ENCODE measurements around the gene PARP14. TPM values are rescaled to one million over a fixed set of nuclear protein-coding genes. Genes with fewer than 3 reads are reported as not detected.

PARP14 gene
- total and polyA plus RNA-seq, 10 of the 15 experiments (the other 5 are each of a cell fraction or from before 2014, with no cell fraction given): 21.6 to 189 (median 92.7) TPM

- Histone ChIP-seq H3K4me1 (ENCODE audit: control insufficient read depth, insufficient read depth, low read length) (peaks cover 18% of the 10 kb centered on the region), H3K4me3 (no peak overlapping the region), H3K27me3 (replicated peaks in 1 of 2; ENCODE audit: control insufficient read depth in 2 of 2, insufficient read depth in 2 of 2, low read length in 1 of 2) (no peaks in the 10 kb centered on the region), H3K27ac (ENCODE audit: control insufficient read depth, insufficient read depth) (no peak overlapping the region), H3K36me3 (ENCODE audit: control insufficient read depth in 2 of 2, insufficient read depth in 2 of 2, low read length in 1 of 2) (peaks cover 16 to 43% of the 10 kb centered on the region in 2 experiments), H4K20me1 (ENCODE audit: control insufficient read depth, insufficient read depth) (no peaks in the 10 kb centered on the region), H2AFZ (ENCODE audit: control insufficient read depth, low read depth, low read length) (no peak overlapping the region), H3K79me2 (ENCODE audit: control insufficient read depth, insufficient read depth, low read length) (peaks cover 7% of the 10 kb centered on the region), H3K9me3 (replicated peaks; ENCODE audit: control insufficient read depth, insufficient read depth, low read length) (peaks cover 6% of the 10 kb centered on the region; the same call in 2 of the 3 replicates), H3K4me2 (ENCODE audit: control insufficient read depth, insufficient read depth) (no peak overlapping the region), H3K9ac (ENCODE audit: control insufficient read depth, insufficient read depth, low read length) (no peak overlapping the region)
- no TSS peak for BruUV-seq (replicated peaks)
- FAIRE-seq: no peak
- ChIA-PET RAD21 (ENCODE audit: unreplicated experiment) (no interaction called here), POLR2A (interaction anchor here (1.1 kb wide), 1 partner anchor 316 kb away, joined by 3 read pairs; the partner anchor contains the start of gene FAM162A), SMC1A (ENCODE audit: uncharacterized antibody, unreplicated experiment) (interaction anchor here (1.3 to 7.3 kb wide), 4 partner anchors 10 to 145 kb away, joined by 3 to 91 read pairs (median 4); partner anchors contain the start of gene PARP14), CTCF (interaction anchor here (0.6 kb wide), 1 partner anchor 11 kb away, joined by 4 read pairs; no protein-coding TSS in a partner anchor)
- no peak for TF ChIP-seq ZNF384 (IDR thresholded peaks at IDR 0.05; ENCODE audit: borderline replicate concordance, low read depth, low read length)
- TF ChIP-seq, protein P1, sequence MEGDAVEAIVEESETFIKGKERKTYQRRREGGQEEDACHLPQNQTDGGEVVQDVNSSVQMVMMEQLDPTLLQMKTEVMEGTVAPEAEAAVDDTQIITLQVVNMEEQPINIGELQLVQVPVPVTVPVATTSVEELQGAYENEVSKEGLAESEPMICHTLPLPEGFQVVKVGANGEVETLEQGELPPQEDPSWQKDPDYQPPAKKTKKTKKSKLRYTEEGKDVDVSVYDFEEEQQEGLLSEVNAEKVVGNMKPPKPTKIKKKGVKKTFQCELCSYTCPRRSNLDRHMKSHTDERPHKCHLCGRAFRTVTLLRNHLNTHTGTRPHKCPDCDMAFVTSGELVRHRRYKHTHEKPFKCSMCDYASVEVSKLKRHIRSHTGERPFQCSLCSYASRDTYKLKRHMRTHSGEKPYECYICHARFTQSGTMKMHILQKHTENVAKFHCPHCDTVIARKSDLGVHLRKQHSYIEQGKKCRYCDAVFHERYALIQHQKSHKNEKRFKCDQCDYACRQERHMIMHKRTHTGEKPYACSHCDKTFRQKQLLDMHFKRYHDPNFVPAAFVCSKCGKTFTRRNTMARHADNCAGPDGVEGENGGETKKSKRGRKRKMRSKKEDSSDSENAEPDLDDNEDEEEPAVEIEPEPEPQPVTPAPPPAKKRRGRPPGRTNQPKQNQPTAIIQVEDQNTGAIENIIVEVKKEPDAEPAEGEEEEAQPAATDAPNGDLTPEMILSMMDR (IDR thresholded peaks at IDR 0.05 in 2 of 3, conservative IDR thresholded peaks at IDR 0.05 in 1 of 3; ENCODE audit: control insufficient read depth in 2 of 3, extremely low read depth in 1 of 3, insufficient read depth in 1 of 3, low read depth in 3 of 3, low read length in 3 of 3): no peak
- no peak for TF ChIP-seq TARDBP (IDR thresholded peaks at IDR 0.05; ENCODE audit: borderline replicate concordance)
- no peak for TF ChIP-seq MEF2A (IDR thresholded peaks at IDR 0.05; ENCODE audit: insufficient read depth, low read depth, low read length)
- no peak for TF ChIP-seq IRF5 (IDR thresholded peaks at IDR 0.05; ENCODE audit: borderline replicate concordance)
- TF ChIP-seq TCF7 (IDR thresholded peaks at IDR 0.05; ENCODE audit: borderline replicate concordance): no peak
- no peak for TF ChIP-seq IKZF1 (conservative IDR thresholded peaks at IDR 0.05)
- TF ChIP-seq EP300 (IDR thresholded peaks at IDR 0.05; ENCODE audit: borderline replicate concordance in 1 of 2, control insufficient read depth in 1 of 2, low read depth in 2 of 2, low read length in 2 of 2): no peak
- no peak for TF ChIP-seq RCOR1 (conservative IDR thresholded peaks at IDR 0.05; ENCODE audit: low read depth, low read length)
- TF ChIP-seq HCFC1 (IDR thresholded peaks at IDR 0.05; ENCODE audit: low read length): no peak
- TF ChIP-seq, protein P2, sequence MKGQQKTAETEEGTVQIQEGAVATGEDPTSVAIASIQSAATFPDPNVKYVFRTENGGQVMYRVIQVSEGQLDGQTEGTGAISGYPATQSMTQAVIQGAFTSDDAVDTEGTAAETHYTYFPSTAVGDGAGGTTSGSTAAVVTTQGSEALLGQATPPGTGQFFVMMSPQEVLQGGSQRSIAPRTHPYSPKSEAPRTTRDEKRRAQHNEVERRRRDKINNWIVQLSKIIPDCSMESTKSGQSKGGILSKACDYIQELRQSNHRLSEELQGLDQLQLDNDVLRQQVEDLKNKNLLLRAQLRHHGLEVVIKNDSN (IDR thresholded peaks at IDR 0.05; ENCODE audit: borderline replicate concordance, extremely low read length, insufficient read depth, low read depth, low read length): no peak
- no peak for TF ChIP-seq SMAD1 (IDR thresholded peaks at IDR 0.05; ENCODE audit: low read depth, partially characterized antibody)
- no peak for TF ChIP-seq POU2F2 (IDR thresholded peaks at IDR 0.05; ENCODE audit: borderline replicate concordance, low read depth, low read length)
- TF ChIP-seq, protein P3, sequence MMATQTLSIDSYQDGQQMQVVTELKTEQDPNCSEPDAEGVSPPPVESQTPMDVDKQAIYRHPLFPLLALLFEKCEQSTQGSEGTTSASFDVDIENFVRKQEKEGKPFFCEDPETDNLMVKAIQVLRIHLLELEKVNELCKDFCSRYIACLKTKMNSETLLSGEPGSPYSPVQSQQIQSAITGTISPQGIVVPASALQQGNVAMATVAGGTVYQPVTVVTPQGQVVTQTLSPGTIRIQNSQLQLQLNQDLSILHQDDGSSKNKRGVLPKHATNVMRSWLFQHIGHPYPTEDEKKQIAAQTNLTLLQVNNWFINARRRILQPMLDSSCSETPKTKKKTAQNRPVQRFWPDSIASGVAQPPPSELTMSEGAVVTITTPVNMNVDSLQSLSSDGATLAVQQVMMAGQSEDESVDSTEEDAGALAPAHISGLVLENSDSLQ (IDR thresholded peaks at IDR 0.05): no peak
- no peak for TF ChIP-seq YY1 (IDR thresholded peaks at IDR 0.05; ENCODE audit: low read depth, low read length)
- no peak for TF ChIP-seq SRF (IDR thresholded peaks at IDR 0.05; ENCODE audit: low read depth in 2 of 2, low read length in 2 of 2)
- intact Hi-C loops (cut with micrococcal nuclease; ENCODE audit: unreplicated experiment) (no loop called here), in situ Hi-C loops (cut with MboI) (no loop called here)
- DNase-seq (ENCODE audit: low read depth, low spot score): no peak
- 18% methylated on average over 2 of the region's 2 CpGs for WGBS (ENCODE audit: insufficient coverage, insufficient replicate concordance, low lambda C conversion rate, missing lambda C conversion rate)
- ATAC-seq: no peak
Measured at GRCh38 chr3:122700193-122700592, 19.6 kb downstream of the PARP14 start.

Measured in GM12878 (cell line).